Suprapubic skin (tissue), 4 donors: ENCODE measurements around the gene FCMR.

Source experiments
- EP300 ChIP-seq: sonication (generic); formaldehyde crosslinking; IDR thresholded peaks from one replicate; pipeline ENCODE4 v1.6.1; 2017; ENCODE audit warnings: antibody characterized with exemption
- POLR2AphosphoS5 ChIP-seq, 3 donors: sonication (generic); formaldehyde crosslinking; IDR thresholded peaks; one replicate each; pipeline ENCODE4 v1.6.1; 2017; ENCODE audit warnings: antibody characterized with exemption in 3 of 3

DNA sequence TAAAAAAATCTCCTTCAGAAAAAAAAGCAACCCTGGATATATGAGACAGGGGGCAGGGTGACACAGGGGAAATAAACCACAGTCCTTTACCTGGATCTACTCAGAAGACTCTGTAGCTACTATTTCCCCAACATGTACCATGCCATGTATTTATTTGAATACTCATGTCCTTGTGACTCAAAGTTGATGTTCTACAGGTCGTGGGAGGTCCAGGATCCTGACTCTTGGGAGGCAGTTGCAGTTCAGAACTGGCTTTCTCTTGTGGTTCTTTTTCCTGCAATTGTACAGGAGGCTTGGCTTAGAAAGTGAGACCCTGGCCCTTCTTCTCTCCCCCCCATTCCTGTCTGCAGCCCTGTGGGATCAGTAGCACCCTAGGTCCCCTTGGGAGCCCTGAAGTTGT lies 30.3 kb downstream of the FCMR start:
- TF ChIP-seq POLR2AphosphoS5 (IDR thresholded peaks at IDR 0.05) (no peak), EP300 (no peak)
